Left kidney (tissue), 2 donors: ENCODE results near the gene DLX2. TPM values are rescaled to one million over a fixed set of nuclear protein-coding genes. Genes with fewer than 3 reads are reported as not detected.
"Not testable (repeated sequence)": the region's sequence is repeated elsewhere in the genome, so short reads cannot be mapped to it uniquely, and the experiment has no call there.

ENCODE experiments used
- DNase-seq: peaks from one replicate; pipeline ENCODE4 v3.0.0-alpha.2; 2013
- polyA plus RNA-seq: library from polyadenylated mRNA; unstranded; fragments of 120-200 nt; gene quantifications from one replicate; pipeline ENCODE4 v1.2.1, GENCODE V29; 2013; ENCODE audit not compliant: insufficient read length

The DLX2 gene
- polyA plus RNA-seq, 1 donor = not detected

GRCh38 chr2:172083628-172084394 lies 18.9 kb downstream of the DLX2 start:
- peak; percentile 14 for DNase-seq

DNA sequence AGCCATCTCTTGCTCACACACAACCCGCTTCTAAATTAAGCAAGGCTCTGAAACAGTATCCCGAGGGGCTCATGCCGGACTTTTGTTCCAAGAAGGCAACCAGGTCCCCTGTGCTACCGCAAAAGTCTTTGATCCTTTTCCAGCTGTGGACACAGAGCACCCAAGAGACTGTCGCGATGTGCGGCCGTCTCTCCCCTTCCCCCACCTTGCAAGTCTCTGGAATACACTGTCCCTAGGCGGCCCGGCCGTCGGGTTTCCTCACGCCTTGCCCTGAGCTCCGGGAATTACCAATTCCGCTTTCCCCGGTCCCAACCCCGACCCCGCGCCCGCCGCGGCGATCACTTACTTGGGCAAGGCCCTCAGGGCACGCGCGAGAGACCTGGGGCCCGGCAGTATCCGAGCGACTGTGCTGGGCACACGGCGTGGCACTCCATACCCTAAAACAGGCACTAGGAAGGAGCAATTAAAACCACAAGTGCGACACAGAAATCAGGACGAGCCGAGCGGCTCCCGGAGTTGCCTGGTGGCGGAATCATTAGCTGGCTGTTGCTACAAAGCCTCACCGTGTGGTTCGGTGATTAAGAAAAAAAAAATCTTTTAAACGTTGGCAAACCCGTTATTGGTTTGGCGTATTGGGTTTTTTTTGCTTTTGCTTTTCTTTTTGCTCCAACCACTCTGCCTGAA lies 19.6 kb downstream of the DLX2 start:
- no peak for DNase-seq

GRCh38 chr2:172082105-172082943 lies 20.4 kb downstream of the DLX2 start:
- peak; percentile 8 for DNase-seq

- peak; percentile 18 for DNase-seq
These were observed 21.3 kb downstream of the DLX2 start for GRCh38 chr2:172081221-172082022.

GRCh38 chr2:172080641-172081220 lies 22.0 kb downstream of the DLX2 start:
- no peak for DNase-seq

- DNase-seq = peak; percentile 6
These were observed 22.7 kb downstream of the DLX2 start for GRCh38 chr2:172079838-172080640.

GRCh38 chr2:172079416-172079815 lies 23.3 kb downstream of the DLX2 start:
- no peak for DNase-seq

DNA sequence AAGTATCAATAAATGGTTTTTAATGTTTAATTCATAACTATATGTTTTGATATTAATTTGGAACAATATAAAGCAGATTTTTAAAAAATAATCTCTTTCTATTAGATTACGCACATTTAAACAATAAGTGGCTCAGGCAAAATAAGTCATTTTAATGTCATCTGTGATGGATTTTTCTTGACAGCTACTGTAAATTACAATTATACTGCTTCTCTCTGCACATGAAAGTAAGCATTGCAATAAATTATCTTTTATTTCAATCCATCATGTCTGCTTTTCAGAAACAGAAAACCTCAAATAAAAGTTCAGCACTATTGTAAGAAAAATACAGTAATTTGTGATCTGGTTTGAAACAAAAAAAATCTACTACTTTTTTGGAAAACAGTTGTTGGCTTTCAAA lies 28.4 kb downstream of the DLX2 start:
- no peak for DNase-seq

- DNase-seq = no peak
These were observed 29.2 kb downstream of the DLX2 start for GRCh38 chr2:172073518-172073917.

DNA sequence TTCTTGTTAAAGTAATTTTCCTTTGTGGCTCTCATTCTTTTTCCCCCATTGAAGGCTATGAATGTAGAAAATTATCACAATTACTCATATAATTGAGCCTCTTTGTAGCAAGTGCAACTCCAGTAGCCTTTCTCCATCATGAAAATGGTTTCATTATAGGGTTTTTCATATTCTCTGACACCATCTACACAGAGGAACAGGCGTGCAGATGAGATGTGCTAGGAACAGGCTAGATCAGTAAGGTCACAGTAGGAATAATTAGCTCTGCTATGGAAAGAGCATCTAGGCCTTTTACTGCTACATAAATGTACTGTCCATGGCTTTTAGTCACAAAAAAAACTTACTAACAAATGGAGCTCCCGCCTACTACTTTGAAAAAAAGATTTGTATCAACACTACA lies 30.0 kb downstream of the DLX2 start:
- DNase-seq = no peak

- DNase-seq = no peak
These were observed 30.4 kb downstream of the DLX2 start for GRCh38 chr2:172072303-172072702.

GRCh38 chr2:172070936-172071335 lies 31.8 kb downstream of the DLX2 start:
- DNase-seq = no peak

GRCh38 chr2:172067905-172068304 lies 34.8 kb downstream of the DLX2 start:
- DNase-seq = not testable (repeated sequence)

DNA sequence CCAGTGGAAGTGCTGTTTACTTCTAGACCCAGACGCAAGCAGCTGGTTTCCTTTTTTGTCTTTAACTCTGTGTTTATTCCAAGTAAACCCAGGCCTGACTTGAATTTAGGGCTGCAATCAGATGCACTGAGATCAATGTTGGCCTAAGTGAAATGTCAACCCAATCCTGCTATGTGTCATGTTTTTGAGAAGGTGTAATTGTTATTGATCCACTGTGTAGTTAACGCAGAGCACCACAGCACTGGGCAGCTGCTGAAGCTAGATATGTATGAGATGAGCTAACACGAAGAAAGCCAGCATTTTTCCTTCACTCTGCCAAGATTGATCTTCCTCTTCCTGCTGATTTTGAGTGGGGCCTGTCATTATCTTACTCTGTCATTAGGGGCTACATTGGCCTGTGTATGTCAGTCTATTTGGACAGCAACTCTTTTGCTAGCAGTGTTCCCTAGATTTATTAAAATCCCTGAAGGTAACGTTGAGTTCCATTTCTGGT lies 36.3 kb downstream of the DLX2 start:
- no peak for DNase-seq

DNA sequence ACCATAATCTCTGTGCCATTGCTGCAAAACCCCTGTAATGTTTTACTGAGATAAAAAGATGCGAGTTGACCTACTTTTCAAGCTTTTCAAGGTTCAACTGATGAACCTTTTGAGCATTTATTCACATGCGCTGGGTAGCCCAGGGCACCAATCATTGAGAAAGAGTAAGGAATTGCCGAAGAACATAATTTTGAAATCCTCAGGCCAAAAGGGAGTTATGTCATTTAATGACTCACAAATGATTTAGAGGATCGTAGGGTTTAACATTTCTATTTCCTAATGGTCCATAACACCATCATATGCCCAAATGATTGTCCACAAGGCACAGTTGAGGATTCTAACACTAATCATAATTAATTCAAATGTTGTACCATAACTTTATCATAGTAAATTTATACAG lies 37.6 kb downstream of the DLX2 start:
- DNase-seq = no peak

- no peak for DNase-seq
These were observed 39.3 kb downstream of the DLX2 start for GRCh38 chr2:172063446-172063845.

- no peak for DNase-seq
These were observed 40.2 kb downstream of the DLX2 start for GRCh38 chr2:172062402-172063004.

DNA sequence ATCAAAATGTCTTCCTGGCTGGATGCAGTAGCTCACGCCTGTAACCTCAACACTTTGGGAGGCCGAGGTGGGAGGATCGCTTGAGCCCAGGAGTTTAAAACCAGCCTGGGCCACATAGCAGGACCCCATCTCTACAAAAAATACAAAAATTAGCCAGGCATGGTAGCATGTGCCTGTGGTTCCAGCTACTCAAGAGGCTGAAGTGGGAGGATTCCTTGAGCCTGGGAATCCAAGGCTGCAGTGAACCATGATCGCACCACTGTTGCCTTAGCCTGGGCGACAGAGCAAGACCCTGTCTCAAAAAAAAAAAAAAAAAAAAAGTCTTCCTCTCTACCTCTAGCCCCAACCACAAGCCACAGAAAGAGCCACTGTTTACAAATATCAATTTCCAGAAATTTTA lies 42.6 kb downstream of the DLX2 start:
- not testable (repeated sequence) for DNase-seq

DNA sequence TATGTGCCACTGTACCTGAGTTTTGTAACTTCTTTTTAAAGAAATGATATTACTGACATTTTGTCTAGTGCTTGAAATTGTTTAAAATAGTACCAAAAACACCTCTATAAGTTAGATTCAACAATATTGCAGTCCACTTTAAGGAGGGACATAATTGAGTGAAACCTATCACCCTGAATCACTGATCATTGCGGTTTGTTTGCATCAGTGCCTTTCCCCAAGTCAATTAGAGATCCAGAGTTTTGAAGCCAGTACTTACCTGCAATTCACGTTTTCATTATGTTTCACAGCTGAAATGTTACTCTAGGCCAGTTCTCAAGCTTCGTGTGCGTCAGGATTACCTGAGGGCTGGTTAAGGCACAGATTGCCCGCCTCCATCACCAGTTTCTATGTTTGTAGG lies 44.0 kb downstream of the DLX2 start:
- no peak for DNase-seq

GRCh38 chr2:172056293-172056692 lies 46.4 kb downstream of the DLX2 start:
- no peak for DNase-seq
